Muscle of arm (tissue), 12 donors: Measurements from ENCODE around the gene GALNT9. TPM values are rescaled to one million over a fixed set of nuclear protein-coding genes. Genes with fewer than 3 reads are reported as not detected.

Source experiments
- DNase-seq: peaks from one replicate; pipeline ENCODE4 v3.0.0-alpha.2; 2013
- polyA plus RNA-seq, 12 donors: library from polyadenylated mRNA; unstranded; fragments of 120-200 nt; gene quantifications; one replicate each; pipeline ENCODE4 v1.2.1, GENCODE V29; 2013; ENCODE audit not compliant: insufficient read length in 12 of 12

The GALNT9 gene
- polyA plus RNA-seq, 12 donors, result 0.75 to 10.6 (median 1.6) TPM; not detected in 2

DNA sequence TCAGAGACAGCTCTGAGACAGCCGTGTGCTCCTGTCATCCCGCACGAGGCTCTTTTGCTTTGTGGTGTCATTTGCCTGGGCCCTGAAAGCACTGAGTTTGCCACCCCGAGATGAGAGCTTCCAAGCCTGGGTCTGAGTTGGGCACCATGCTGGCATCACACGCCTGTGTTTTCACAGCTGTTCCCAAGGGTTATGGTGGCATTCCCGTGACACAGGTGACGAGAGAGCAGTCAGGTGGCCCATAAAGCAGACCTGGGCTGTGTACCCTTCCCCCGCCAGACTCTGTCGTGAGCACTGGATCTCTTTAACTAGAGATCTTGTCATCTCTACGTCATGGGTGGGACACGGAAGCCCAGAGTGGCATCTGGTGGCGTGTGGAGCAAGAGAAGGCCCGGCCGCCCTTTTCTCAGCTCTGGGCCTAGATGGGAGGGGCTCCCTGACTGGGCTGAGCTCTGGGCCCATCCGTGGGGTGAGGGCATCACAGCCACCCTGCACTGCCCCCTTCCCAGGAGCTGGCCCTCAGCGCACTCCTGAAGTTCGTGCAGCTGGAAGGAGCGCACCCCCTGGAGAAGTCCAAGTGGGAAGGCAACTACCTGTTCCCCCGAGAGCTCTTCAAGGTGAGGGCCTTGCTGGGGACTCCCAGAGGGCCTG, 182.5 kb downstream of the GALNT9 start:
- no peak for DNase-seq

Other genes with a start within 250 kb of the GALNT9 start
- gene DDX51, start 185.3 kb downstream of the GALNT9 start, polyA plus RNA-seq, result 10 to 100 TPM in 9 of 12 donors, 1 to 10 TPM in 2, not detected in 1; 9.0 to 15.6 (median 12.5) TPM
- 10 to 100 TPM in 5 of 12 donors, 1 to 10 TPM in 6, not detected in 1; 8.0 to 18.9 (median 9.9) TPM for gene NOC4L, start 185.1 kb downstream of the GALNT9 start, polyA plus RNA-seq
- 100 to 1,000 TPM in 1 of 12 donors, 10 to 100 TPM in 10, not detected in 1; 30.7 to 124 (median 35.5) TPM for gene FBRSL1, start 160.6 kb upstream of the GALNT9 start, polyA plus RNA-seq